GM19438 (cell line): ENCODE measurements around the gene GPR152.

Experiments used
- ATAC-seq: cut with Tn5 transposase; IDR thresholded peaks from one replicate; pipeline ENCODE4 v1.9.1; 2021; ENCODE audit warnings: low read depth; ENCODE audit not compliant: unreplicated experiment

The GPR152 gene

GRCh38 chr11:67452141-67452952 lies at the start of gene GPR152:
Gene GPR152 (minus strand): TSS chr11:67452729. CDS start chr11:67452724, 5 bp downstream.
- ATAC-seq = no peak

DNA sequence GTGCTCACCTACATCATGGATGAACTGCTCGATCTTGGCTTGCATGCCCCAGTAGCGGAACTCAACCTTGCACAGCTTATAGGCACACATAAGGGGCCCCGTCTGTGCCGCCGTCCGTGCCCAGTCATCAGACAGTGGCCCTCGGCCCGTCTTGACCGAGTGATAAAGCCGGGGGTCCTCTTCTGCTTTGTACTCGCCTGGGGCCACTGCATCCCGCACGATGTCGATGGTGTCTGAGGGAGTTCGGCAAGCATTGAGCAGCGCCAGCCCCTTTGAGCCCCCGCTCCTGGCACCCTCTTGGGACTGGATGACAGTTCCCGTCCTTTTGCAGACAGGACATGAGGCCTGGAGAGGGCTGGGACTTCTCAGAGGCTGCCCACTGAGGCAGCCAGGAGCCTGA lies 49.3 kb upstream of the GPR152 start:
- ATAC-seq = no peak

GRCh38 chr11:67500831-67501715 lies 48.5 kb upstream of the GPR152 start:
- no peak for ATAC-seq

GRCh38 chr11:67500484-67500821 lies 47.9 kb upstream of the GPR152 start:
- ATAC-seq = no peak

GRCh38 chr11:67499808-67500483 lies 47.4 kb upstream of the GPR152 start:
- ATAC-seq = no peak

DNA sequence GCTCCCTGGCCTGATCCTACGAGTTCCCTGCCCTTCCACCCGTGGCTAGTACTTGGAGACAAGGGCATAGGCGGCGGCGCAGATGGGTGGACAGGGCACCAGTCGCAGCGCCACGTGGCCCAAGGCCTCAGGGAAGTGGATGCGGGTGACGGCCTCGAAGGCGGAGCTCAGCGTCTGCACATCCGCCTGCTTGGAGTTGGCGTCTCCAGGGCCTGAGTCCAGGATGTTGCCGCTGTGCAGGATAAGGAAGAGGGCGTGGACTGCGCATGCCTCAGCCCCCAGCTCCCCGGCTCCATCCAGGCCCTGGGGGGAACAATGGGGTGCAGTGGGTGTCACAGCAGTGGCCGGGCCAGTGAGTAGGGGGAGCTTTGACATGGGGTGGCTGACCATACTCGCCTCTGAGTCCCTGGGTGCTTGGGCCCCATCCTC lies 46.0 kb upstream of the GPR152 start:
- ATAC-seq = no peak

DNA sequence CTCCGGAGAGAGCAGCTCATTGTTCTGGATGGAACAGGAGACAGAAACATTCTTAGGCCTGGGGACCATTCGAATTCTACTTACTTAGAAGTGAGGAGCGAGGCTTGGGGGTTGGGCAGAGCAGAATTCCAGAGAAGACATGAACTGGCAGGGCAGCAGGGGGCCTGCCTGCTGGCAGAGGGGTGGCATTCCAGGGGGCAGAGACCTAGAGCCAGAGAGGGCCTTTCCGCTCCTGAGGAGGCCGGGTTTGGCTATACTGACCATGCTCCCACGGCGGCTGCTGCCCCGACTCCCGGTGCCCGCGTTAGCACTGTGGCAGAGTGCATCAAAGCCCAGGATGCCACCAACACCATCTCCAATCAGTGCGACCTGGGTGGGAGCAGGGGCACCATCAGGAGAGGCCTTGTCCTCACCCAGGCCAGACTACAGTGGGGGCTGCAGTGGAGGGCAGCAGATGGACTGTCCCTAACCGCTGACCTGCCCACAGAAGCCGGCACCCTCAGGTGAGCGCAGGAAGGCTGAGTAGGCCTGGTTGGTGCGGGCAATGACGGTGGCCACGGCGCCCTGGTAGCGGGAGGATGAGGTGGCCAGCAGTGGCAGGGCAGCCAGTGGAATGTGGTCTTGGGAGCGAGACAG lies 45.2 kb upstream of the GPR152 start:
- no peak for ATAC-seq

GRCh38 chr11:67496113-67496512 lies 43.6 kb upstream of the GPR152 start:
- ATAC-seq = no peak

DNA sequence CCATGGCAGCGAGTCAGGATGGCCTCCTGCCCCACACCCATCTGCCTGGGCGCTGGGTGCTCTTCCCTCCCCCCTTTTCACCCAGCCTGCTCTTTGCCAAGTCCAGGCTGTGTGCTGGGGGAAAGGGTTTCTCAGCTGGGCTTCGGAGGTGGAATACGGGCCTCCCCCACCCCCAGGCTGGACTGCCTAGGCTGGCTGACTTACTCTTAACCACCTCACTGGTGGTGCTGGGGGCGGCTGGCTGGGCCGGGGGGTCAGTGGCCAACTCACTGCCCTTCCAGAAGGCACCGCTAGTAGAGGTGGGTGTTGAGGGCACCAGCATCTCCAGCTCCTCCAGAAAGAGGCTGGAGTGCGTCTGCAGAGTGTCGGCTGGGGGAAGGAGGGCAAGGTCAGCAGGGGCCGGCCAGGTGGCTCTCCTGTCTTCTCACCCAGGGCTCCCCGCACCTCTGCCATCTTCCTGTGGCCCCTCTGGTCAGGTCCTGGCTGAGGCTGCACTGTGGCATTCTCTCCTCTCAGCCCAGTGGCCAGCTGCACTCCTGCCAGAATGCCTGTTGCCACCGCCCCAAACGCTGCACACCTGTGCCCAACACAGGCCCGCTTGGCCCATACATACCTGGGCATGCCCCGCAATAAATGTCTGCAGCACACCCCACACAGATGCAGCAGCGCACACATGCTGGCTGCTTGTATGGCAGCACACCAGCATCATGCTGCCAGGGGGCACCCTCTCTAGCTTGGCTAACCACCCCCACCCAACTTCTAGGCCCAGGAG lies 42.9 kb upstream of the GPR152 start:
- no peak for ATAC-seq

DNA sequence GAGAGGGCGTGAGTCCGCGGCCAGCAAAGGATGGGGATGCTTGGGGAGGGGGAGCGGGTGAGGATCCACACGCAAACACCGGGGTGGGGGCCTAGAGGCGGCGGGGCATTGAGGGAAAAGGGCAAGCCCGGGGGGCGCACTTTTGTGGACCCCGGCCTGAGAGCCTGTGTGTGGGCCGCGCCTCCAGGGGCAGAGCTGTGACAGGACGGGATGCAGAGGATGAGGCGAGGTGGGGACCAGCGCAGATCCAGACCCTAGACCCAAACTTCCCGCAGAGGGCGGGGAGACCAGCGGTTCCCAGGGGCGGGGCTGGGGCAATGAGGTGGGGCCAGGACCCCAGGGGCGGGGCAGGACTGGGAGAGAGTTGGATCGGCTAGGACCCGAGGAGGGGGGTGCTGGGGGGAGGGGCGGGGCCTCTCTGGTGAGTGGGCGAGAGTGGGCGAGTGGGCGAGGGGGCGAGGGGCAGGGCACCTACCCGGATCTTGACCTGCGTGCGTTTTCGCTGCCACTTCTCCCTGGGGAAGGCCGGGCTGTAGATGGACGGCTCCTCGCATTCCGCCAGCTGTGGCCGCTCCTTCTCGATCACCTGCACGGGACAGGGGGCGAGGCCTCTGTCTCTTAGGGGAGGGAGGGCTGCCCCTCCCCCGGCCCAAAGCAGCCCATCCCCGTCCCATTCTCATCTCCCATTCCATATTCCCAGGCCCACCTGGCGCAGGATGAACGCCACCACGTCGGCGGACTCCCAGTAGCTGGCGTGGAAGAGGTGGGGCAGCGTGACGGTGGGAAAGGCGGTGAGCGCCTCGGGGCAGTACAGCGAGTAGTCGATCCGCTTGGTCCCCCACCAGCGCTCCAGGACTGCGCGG lies 42.1 kb upstream of the GPR152 start:
- no peak for ATAC-seq

GRCh38 chr11:67493548-67494370 lies 41.2 kb upstream of the GPR152 start:
- no peak for ATAC-seq

- no peak for ATAC-seq
These were observed 40.4 kb upstream of the GPR152 start for GRCh38 chr11:67492801-67493547.

DNA sequence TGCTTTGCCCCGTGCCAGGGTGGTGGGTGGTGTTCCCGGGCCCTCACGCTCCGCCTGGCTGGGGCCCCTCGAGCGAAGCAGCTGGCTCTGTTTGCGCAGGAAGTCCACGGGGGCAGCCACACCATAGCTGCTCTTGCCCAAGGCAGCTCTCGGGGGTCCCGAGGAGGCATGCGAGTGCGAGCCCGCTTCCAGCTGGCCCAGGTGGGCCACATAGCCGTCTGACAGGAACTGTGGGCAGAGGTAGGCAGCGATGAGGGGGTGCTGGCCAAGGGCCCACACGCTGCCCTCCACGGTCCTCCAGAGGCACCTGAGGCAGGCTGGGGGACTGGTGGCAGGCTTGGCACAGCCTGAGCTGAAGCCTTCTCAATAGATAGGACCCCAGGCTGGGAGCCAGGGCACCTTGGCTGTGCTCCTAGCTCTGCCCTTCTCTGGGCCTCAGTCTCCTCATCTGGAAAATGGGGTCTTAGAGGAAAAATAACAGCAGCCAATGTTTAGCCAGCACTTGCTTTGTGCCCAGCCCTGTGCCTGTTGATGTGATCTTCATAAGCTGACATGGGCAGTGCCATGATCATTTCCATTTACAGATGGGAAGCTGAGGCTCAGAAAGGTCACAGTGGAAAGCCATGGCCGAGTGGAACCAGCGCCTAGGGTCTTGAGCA lies 39.7 kb upstream of the GPR152 start:
- ATAC-seq = no peak

- ATAC-seq = no peak
These were observed 38.9 kb upstream of the GPR152 start for GRCh38 chr11:67491276-67492068.

GRCh38 chr11:67490727-67491065 lies 38.2 kb upstream of the GPR152 start:
- ATAC-seq = no peak
